K562 (cell line): ENCODE measurements around the gene AKAP6. TPM values are rescaled to one million over a fixed set of nuclear protein-coding genes. Genes with fewer than 3 reads are reported as not detected.

Experiments used
- ASH1L ChIP-seq: fragments of 450-650 bp; IDR thresholded peaks from 2 replicates; pipeline ENCODE4 v1.6.1; 2018; ENCODE audit warnings: borderline replicate concordance, mild to moderate bottlenecking, low read depth; ENCODE audit not compliant: partially characterized antibody
- CHD2 ChIP-seq: IDR thresholded peaks from 2 replicates; pipeline ENCODE4 v1.6.1; 2011; ENCODE audit warnings: low read depth, low read length
- EHMT2 ChIP-seq: fragments of 450-650 bp; IDR thresholded peaks from 2 replicates; pipeline ENCODE4 v1.6.1; 2018; ENCODE audit warnings: antibody characterized with exemption
- ILF3 ChIP-seq: fragments of 450-650 bp; IDR thresholded peaks from 2 replicates; pipeline ENCODE4 v1.6.1; 2018; ENCODE audit warnings: antibody characterized with exemption, mild to moderate bottlenecking, moderate library complexity, borderline replicate concordance
- JUNB ChIP-seq: fragments of 450-650 bp; formaldehyde crosslinking; conservative IDR thresholded peaks from 2 replicates; pipeline ENCODE4 v1.4.0; 2020; ENCODE audit warnings: mild to moderate bottlenecking
- KAT8 ChIP-seq: fragments of 450-650 bp; IDR thresholded peaks from 2 replicates; pipeline ENCODE4 v1.6.1; 2016; ENCODE audit warnings: low read depth, mild to moderate bottlenecking
- RFX1 ChIP-seq: fragments of 450-650 bp; IDR thresholded peaks from 2 replicates; pipeline ENCODE4 v1.6.1; 2016; ENCODE audit warnings: mild to moderate bottlenecking, moderate library complexity
- RFX5 ChIP-seq: IDR thresholded peaks from 2 replicates; pipeline ENCODE4 v1.6.1; 2011; ENCODE audit warnings: low read depth, mild to moderate bottlenecking, improper control_type of control experiment, low read length
- SMAD3 ChIP-seq: fragments of 450-650 bp; formaldehyde crosslinking; conservative IDR thresholded peaks from 2 replicates; pipeline ENCODE4 v1.4.0; 2020; ENCODE audit warnings: mild to moderate bottlenecking
- SPI1 ChIP-seq: IDR thresholded peaks from 2 replicates; pipeline ENCODE4 v1.6.1; 2011; ENCODE audit warnings: low read depth, low read length, control low read depth, borderline replicate concordance
- ZNF239 ChIP-seq: fragments of 250-450 bp; sonication (Bioruptor Pico); IDR thresholded peaks from 2 replicates; pipeline ENCODE4 v1.4.0; 2020; ENCODE audit warnings: mild to moderate bottlenecking
- polyA plus RNA-seq, 8 experiments: library from polyadenylated mRNA; depleted of rRNA in 4 of 8; stranded (reverse) in 5 of 8; unstranded in 3 of 8; fragments of >200 nt; fragmentation: Nextera tagmentation in 2 of 8; fragmentation: Illumina TruSeq in 1 of 8; extraction: Ambion mirVana in 2 of 8; extraction: Trizol in 1 of 8; gene quantifications; 2 replicates each; pipeline versions ENCODE4 v1.2.1 to v1.2.3, GENCODE V29; 2011 to 2014; ENCODE audit warnings: inconsistent platforms in 1 of 8, missing spikeins in 1 of 8
- total RNA-seq, 7 experiments: library from RNA; depleted of rRNA in 6 of 7; stranded (reverse); fragments of >200 nt in 6 of 7; fragmentation: Illumina TruSeq in 2 of 7; extraction: Trizol in 2 of 7; gene quantifications; 2 replicates each; pipeline versions ENCODE4 v1.2.1 to v1.2.3, GENCODE V29; 2011 to 2021; ENCODE audit warnings: low replicate concordance in 1 of 7
- TF ChIP-seq, protein P1 (sequence below), 2 experiments: fragments of 450-650 bp in 1 of 2; sonication (generic) in 1 of 2; formaldehyde crosslinking; conservative IDR thresholded peaks; 2 replicates each; pipeline versions ENCODE4 v1.4.0 to v1.8.1; 2020 to 2022; ENCODE audit warnings: mild to moderate bottlenecking in 1 of 2, missing genetic modification reagents in 1 of 2
- TF ChIP-seq, protein P2 (sequence below): fragments of 250-450 bp; sonication (Bioruptor Pico); IDR thresholded peaks from 2 replicates; pipeline ENCODE4 v1.8.0; 2021; ENCODE audit warnings: borderline replicate concordance, mild to moderate bottlenecking, moderate library complexity; ENCODE audit not compliant: poor library complexity, severe bottlenecking

AKAP6 gene
- total and polyA plus RNA-seq, 9 of the 15 experiments (the other 6 are each of a cell fraction or from before 2014, with no cell fraction given): 0.03 to 1.7 (median 0.48) TPM

DNA sequence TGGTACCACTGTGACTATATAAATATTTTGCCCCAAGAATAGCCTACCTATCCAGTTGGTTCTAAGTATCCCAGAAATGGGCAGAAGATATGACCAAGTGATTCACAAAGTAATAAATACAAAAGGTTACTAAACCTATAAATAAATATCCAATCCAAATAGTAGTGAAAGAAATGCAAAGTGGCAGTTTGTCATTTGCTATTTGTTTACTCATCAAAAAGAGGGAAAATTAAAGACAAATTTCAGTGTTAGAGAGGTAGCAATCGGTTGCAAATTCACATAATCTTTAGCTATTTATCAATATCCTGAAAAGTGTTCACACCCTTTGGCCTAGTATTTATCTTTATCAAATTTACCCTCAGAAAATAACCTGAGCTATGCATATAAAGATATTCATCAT, 473.2 kb downstream of the AKAP6 start (continued):
- TF ChIP-seq ILF3: no peak
- TF ChIP-seq RFX1: no peak
- TF ChIP-seq EHMT2: no peak
- no peak for TF ChIP-seq JUNB (CRISPR knock-in tag)
- TF ChIP-seq, protein P1, sequence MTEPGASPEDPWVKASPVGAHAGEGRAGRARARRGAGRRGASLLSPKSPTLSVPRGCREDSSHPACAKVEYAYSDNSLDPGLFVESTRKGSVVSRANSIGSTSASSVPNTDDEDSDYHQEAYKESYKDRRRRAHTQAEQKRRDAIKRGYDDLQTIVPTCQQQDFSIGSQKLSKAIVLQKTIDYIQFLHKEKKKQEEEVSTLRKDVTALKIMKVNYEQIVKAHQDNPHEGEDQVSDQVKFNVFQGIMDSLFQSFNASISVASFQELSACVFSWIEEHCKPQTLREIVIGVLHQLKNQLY (CRISPR knock-in tag; conservative IDR thresholded peaks at IDR 0.05): no peak
- TF ChIP-seq ASH1L: no peak
- no peak for TF ChIP-seq CHD2
- TF ChIP-seq, protein P2, sequence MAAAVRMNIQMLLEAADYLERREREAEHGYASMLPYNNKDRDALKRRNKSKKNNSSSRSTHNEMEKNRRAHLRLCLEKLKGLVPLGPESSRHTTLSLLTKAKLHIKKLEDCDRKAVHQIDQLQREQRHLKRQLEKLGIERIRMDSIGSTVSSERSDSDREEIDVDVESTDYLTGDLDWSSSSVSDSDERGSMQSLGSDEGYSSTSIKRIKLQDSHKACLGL (CRISPR knock-in tag): no peak
- TF ChIP-seq SMAD3: no peak
- TF ChIP-seq ZNF239 (CRISPR knock-in tag): no peak
- TF ChIP-seq KAT8: no peak
- no peak for TF ChIP-seq SPI1
- TF ChIP-seq RFX5: no peak
